Fibroblast of the aortic adventitia (primary cell): ENCODE data around the gene SCML1. TPM values are rescaled to one million over a fixed set of nuclear protein-coding genes. Genes with fewer than 3 reads are reported as not detected.

ENCODE experiments used
- DNase-seq: peaks from one replicate; pipeline ENCODE4 v3.0.0-alpha.2; 2010; ENCODE audit warnings: low read depth
- H3K4me3 ChIP-seq: 2 replicates; pipeline ENCODE4 v1.5.1; 2011; ENCODE audit warnings: low read depth, mild to moderate bottlenecking, control low read depth, low read length, moderate library complexity
- total RNA-seq: library from RNA; depleted of rRNA; stranded (reverse); fragments of >200 nt; gene quantifications from 2 replicates; pipeline ENCODE4 v1.2.3, GENCODE V29; 2012; ENCODE audit warnings: low replicate concordance
- TF ChIP-seq, protein P1 (sequence below): IDR thresholded peaks from 2 replicates; pipeline ENCODE4 v1.5.1; 2011; ENCODE audit warnings: mild to moderate bottlenecking, low read length, control low read depth, inconsistent platforms; ENCODE audit not compliant: insufficient read depth

SCML1 gene
- total RNA-seq, 1 donor: 12.0 TPM

GRCh38 chrX:17737986-17738713 is 857 bp downstream of the SCML1 start:
- DNase-seq: peak; percentile 18
- H3K4me3 ChIP-seq: peak overlapping the region; percentile 79
- TF ChIP-seq, protein P1, sequence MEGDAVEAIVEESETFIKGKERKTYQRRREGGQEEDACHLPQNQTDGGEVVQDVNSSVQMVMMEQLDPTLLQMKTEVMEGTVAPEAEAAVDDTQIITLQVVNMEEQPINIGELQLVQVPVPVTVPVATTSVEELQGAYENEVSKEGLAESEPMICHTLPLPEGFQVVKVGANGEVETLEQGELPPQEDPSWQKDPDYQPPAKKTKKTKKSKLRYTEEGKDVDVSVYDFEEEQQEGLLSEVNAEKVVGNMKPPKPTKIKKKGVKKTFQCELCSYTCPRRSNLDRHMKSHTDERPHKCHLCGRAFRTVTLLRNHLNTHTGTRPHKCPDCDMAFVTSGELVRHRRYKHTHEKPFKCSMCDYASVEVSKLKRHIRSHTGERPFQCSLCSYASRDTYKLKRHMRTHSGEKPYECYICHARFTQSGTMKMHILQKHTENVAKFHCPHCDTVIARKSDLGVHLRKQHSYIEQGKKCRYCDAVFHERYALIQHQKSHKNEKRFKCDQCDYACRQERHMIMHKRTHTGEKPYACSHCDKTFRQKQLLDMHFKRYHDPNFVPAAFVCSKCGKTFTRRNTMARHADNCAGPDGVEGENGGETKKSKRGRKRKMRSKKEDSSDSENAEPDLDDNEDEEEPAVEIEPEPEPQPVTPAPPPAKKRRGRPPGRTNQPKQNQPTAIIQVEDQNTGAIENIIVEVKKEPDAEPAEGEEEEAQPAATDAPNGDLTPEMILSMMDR: no peak

- H3K4me3 ChIP-seq: peak overlapping the region; percentile 79
- peak; percentile 7 for DNase-seq
- TF ChIP-seq, protein P1: no peak
These were observed 1.6 kb downstream of the SCML1 start for GRCh38 chrX:17738737-17739535.

- H3K4me3 ChIP-seq: no peak overlapping the region
- DNase-seq: no peak
- TF ChIP-seq, protein P1: no peak
These were observed 3.1 kb downstream of the SCML1 start for GRCh38 chrX:17740137-17741122.

GRCh38 chrX:17741123-17741511 is 3.8 kb downstream of the SCML1 start:
- DNase-seq: no peak
- no peak overlapping the region for H3K4me3 ChIP-seq
- TF ChIP-seq, protein P1: no peak

GRCh38 chrX:17743913-17744312 is 6.6 kb downstream of the SCML1 start:
- no peak overlapping the region for H3K4me3 ChIP-seq
- DNase-seq: no peak
- TF ChIP-seq, protein P1: no peak

- H3K4me3 ChIP-seq: no peak overlapping the region
- peak; percentile 47 for DNase-seq
These were observed 7.7 kb downstream of the SCML1 start for GRCh38 chrX:17744896-17745523.

More at GRCh38 chrX:17744896-17745523, 7.7 kb downstream of the SCML1 start:
- TF ChIP-seq, protein P1: peak; percentile 41
